Left lung (tissue), 10 donors: ENCODE results near the gene KIF5C. TPM values are rescaled to one million over a fixed set of nuclear protein-coding genes. Genes with fewer than 3 reads are reported as not detected.
A peak's percentile ranks its signal among the peaks of the same experiment; 100 is the strongest.

Experiments
- ATAC-seq: fragments of 200-7000 bp; cut with Tn5 transposase; one replicate; pipeline ENCODE4 v1.9.1; 2020; ENCODE audit warnings: moderate library complexity
- DNase-seq, 4 donors: peaks; one replicate each; pipeline ENCODE4 v3.0.0-alpha.2; 2013 to 2020
- H3K27ac ChIP-seq, 2 donors: fragments of 200-600 bp; sonication (generic) in 1 of 2; one replicate each; pipeline versions ENCODE4 v1.5.0 to v1.8.0; 2020 to 2021
- H3K27me3 ChIP-seq, 2 donors: fragments of 200-600 bp; sonication (generic) in 1 of 2; one replicate each; pipeline versions ENCODE4 v1.5.0 to v1.8.0; 2020 to 2021
- H3K36me3 ChIP-seq, 2 donors: fragments of 200-600 bp; sonication (generic) in 1 of 2; one replicate each; pipeline versions ENCODE4 v1.5.0 to v1.8.0; 2020 to 2021
- H3K4me1 ChIP-seq, 2 donors: fragments of 200-600 bp; one replicate each; pipeline ENCODE4 v1.8.0; 2021
- H3K4me3 ChIP-seq, 2 donors: fragments of 200-600 bp; sonication (generic) in 1 of 2; one replicate each; pipeline versions ENCODE4 v1.5.0 to v1.8.0; 2020 to 2021; ENCODE audit warnings: mild to moderate bottlenecking in 1 of 2
- H3K9me3 ChIP-seq, 2 donors: fragments of 200-600 bp; sonication (generic) in 1 of 2; one replicate each; pipeline versions ENCODE4 v1.5.0 to v1.8.0; 2020 to 2021
- CTCF ChIP-seq, 2 donors: fragments of 200-600 bp; sonication (generic) in 1 of 2; IDR thresholded peaks; one replicate each; pipeline versions ENCODE4 v1.5.0 to v1.8.0; 2021; ENCODE audit warnings: antibody characterized with exemption in 2 of 2
- intact Hi-C, 2 donors: fragments of 100-400 bp; cut with DNase I; formaldehyde crosslinking; loops; one replicate each; pipeline versions ENCODE4 v1.11.2 to v1.14.2; 2022
- polyA plus RNA-seq, 6 donors: library from polyadenylated mRNA; unstranded; fragments of 120-200 nt; gene quantifications; one replicate each; pipeline ENCODE4 v1.2.1, GENCODE V29; 2013; ENCODE audit not compliant: insufficient read length in 6 of 6
- total RNA-seq, 2 donors: library from RNA; stranded (reverse); fragmentation: NEBNext Ultra II Directional; extraction: Animal tissue kit (Norgen Biotek cat#: 25700); gene quantifications; one replicate each; pipeline ENCODE4 v1.2.1, GENCODE V29; 2021
- donor health status: DM: no; HTN: yes; CAD: no.
- donor health status: DM: no; HTN: no; CAD: no.

The KIF5C gene
- total and polyA plus RNA-seq, 8 donors: 0.92 to 27.4 (median 20.3) TPM

GRCh38 chr2:149039213-149039724 lies 164.2 kb downstream of the KIF5C start:
- intact Hi-C loops: no loop called here
- Histone ChIP-seq H3K27me3 (peaks cover 8 to 55% of the 10 kb centered on the region in 2 donors), H3K36me3 (no peaks in the 10 kb centered on the region), H3K4me3 (peak overlapping the region in 1 of 2 donors; percentile 21), H3K4me1 (peaks cover 0 to 6% of the 10 kb centered on the region in 2 donors), H3K9me3 (no peaks in the 10 kb centered on the region), H3K27ac (no peak overlapping the region)
- ATAC-seq (no peak), DNase-seq (no peak)
- TF ChIP-seq CTCF (IDR thresholded peaks at IDR 0.05): no peak

DNA sequence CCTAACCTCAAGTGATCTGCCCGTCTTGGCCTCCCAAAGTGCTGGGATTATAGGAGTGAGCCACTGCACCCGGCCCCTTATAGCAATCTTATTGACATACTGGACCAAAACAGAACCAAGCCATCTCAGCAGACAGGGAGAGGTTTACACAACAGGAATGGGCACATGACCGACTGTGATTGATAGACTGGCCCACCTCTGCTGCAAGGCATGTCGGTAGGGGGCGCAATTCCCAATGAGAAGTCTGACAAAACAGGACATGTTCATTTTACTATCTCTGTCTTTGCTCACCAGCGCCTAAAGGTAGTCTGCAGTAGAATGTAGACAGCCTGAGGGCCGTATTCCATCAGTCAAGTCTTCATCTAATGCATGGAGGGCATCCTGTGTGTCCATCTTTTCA lies 165.4 kb downstream of the KIF5C start:
- Histone ChIP-seq H3K4me1 (peaks cover 0 to 6% of the 10 kb centered on the region in 2 donors), H3K27me3 (peaks cover 8 to 55% of the 10 kb centered on the region in 2 donors), H3K9me3 (peaks cover 0 to 2% of the 10 kb centered on the region in 2 donors), H3K4me3 (no peak overlapping the region), H3K36me3 (no peaks in the 10 kb centered on the region), H3K27ac (no peak overlapping the region)
- peak in 1 of 2 donors; percentile 40 for TF ChIP-seq CTCF (IDR thresholded peaks at IDR 0.05)
- intact Hi-C loops: no loop called here
- ATAC-seq: no peak
- DNase-seq: no peak

- Histone ChIP-seq H3K4me1 (peaks cover 0 to 6% of the 10 kb centered on the region in 2 donors), H3K9me3 (peaks cover 0 to 10% of the 10 kb centered on the region in 2 donors), H3K36me3 (no peaks in the 10 kb centered on the region), H3K4me3 (no peak overlapping the region), H3K27ac (no peak overlapping the region), H3K27me3 (peaks cover 8 to 47% of the 10 kb centered on the region in 2 donors)
- DNase-seq (no peak), ATAC-seq (no peak)
- TF ChIP-seq CTCF (IDR thresholded peaks at IDR 0.05): no peak
- intact Hi-C loops: no loop called here
These were observed 166.5 kb downstream of the KIF5C start for GRCh38 chr2:149041482-149041881.

DNA sequence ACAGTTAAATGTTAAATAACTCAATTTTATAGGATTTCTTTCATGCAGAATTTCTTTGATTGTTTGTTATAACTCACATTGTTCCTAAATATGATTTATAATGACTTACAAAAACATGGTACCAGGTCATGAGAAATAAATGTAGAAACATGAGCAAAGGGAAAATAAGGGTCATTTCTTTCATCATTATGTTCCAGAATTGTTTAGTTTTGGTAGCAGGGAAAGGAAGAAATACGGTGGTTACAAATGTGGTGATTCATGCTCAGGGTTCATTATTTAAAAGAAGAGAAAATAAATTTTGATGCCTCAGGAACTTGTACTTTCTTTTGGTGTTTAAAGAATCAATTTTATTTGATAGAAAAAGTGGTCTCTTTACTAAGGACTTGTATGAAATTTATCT lies 167.9 kb downstream of the KIF5C start:
- Histone ChIP-seq H3K27ac (no peak overlapping the region), H3K27me3 (peaks cover 8 to 33% of the 10 kb centered on the region in 2 donors), H3K36me3 (no peaks in the 10 kb centered on the region), H3K9me3 (peaks cover 0 to 24% of the 10 kb centered on the region in 2 donors), H3K4me1 (peaks cover 0 to 6% of the 10 kb centered on the region in 2 donors), H3K4me3 (no peak overlapping the region)
- TF ChIP-seq CTCF (IDR thresholded peaks at IDR 0.05): no peak
- intact Hi-C loops: no loop called here
- ATAC-seq (no peak), DNase-seq (no peak)

DNA sequence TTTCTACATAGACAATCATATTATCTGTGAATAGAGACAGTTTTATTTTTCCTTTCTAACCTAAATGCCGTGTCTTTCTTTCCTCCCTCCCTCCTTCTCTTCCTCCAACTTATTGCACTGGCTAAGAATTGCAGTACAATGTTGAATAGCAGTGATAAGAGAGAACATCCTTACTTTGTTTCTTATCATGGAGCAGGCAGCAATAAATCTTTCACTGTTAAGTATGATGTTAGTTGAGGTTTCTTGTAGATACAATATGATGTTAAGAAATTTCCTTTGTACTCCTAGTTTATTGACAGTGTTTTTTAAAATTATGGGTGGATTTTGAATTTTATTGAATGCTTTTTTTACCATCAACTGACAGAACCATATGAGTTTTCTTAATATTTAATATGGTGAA lies 169.5 kb downstream of the KIF5C start:
- Histone ChIP-seq H3K4me1 (no peaks in the 10 kb centered on the region), H3K9me3 (peaks cover 0 to 24% of the 10 kb centered on the region in 2 donors), H3K36me3 (no peaks in the 10 kb centered on the region), H3K4me3 (no peak overlapping the region), H3K27ac (no peak overlapping the region), H3K27me3 (peaks cover under 1 to 16% of the 10 kb centered on the region in 2 donors)
- intact Hi-C loops: no loop called here
- no peak for TF ChIP-seq CTCF (IDR thresholded peaks at IDR 0.05)
- ATAC-seq (no peak), DNase-seq (no peak)
